ENCODE results near the gene NTN5. TPM values are rescaled to one million over a fixed set of nuclear protein-coding genes. Genes with fewer than 3 reads are reported as not detected.
A peak's percentile ranks its signal among the peaks of the same experiment; 100 is the strongest.

The NTN5 gene
- total RNA-seq, 1 donor from 2014 or later = 0.11 TPM

DNA sequence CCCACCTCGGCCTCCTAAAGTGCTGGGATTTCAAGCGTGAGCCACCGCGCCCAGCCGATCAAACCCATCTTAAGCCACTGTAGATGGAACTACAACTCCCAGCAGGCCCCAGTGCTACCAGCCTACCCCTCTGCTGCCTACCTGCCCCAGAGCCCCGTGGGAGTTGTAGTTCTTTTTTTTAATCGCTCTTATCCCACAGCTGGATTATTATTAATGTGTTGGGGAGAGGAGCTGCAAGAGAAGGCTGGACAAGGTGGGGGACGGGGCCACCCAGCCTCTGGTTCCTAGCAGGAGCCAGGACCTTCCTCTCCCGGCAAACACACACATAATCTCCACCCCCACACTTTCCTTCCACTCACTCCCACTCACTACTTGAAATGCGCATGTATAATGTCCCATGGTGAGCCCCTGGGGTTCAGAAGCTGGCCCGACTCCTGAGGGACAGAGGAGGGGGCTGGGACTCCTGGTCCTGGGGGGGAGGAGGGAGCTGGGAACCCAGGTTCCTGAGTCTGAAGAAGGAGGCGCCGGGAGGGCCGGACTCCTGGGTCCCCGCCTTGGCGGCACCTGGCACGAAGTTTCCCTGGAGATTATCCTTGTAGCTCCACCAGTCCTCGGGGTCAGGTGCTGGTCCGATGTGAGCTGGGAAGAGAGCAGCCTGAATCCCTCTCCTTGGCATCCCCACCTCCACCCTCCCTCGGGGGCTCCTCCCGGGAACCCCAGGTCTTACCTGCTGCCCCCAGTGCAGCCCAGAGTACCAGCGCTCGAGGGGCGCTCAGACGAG lies 27.8 kb downstream of the NTN5 start:
- Histone ChIP-seq H3K27me3 (ENCODE audit: insufficient read depth, low read length) (no peaks in the 10 kb centered on the region), H3K79me2 (ENCODE audit: insufficient read depth, low read length) (no peaks in the 10 kb centered on the region), H3K27ac (ENCODE audit: low read depth, low read length) (no peak overlapping the region), H3K4me2 (ENCODE audit: low read length) (peak overlapping the region; percentile 98), H4K20me1 (ENCODE audit: insufficient read depth, low read length) (no peaks in the 10 kb centered on the region), H3K9ac (ENCODE audit: low read length) (no peak overlapping the region), H3K4me1 (ENCODE audit: insufficient read depth, low read length) (peaks cover 19% of the 10 kb centered on the region), H3K9me3 (ENCODE audit: insufficient read depth, low read depth, low read length) (no peaks in the 10 kb centered on the region), H3K4me3 (ENCODE audit: insufficient read depth, low read depth, low read length) (peak overlapping the region; percentile 32), H3K36me3 (ENCODE audit: insufficient read depth, low read length) (no peaks in the 10 kb centered on the region), H2AFZ (ENCODE audit: low read depth, low read length) (peak overlapping the region; percentile 86)
- DNase-seq (ENCODE audit: low read depth) (no peak), FAIRE-seq (no peak)
- Mint-ChIP-seq H3K36me3 (ENCODE audit: low read depth, unreplicated experiment) (peaks cover 2% of the 10 kb centered on the region), H3K9me3 (ENCODE audit: unreplicated experiment) (no peaks in the 10 kb centered on the region), H3K4me1 (ENCODE audit: low read depth, unreplicated experiment) (peaks cover 4% of the 10 kb centered on the region), H3K27me3 (ENCODE audit: low read depth, unreplicated experiment) (peaks cover 2% of the 10 kb centered on the region), H3K27ac (ENCODE audit: unreplicated experiment) (peak overlapping the region; percentile 42), H3K4me3 (ENCODE audit: unreplicated experiment) (peak overlapping the region; percentile 85)
- no peak for TF ChIP-seq EZH2 (IDR thresholded peaks at IDR 0.05; ENCODE audit: insufficient read depth, low read length)
- TF ChIP-seq, protein P1, sequence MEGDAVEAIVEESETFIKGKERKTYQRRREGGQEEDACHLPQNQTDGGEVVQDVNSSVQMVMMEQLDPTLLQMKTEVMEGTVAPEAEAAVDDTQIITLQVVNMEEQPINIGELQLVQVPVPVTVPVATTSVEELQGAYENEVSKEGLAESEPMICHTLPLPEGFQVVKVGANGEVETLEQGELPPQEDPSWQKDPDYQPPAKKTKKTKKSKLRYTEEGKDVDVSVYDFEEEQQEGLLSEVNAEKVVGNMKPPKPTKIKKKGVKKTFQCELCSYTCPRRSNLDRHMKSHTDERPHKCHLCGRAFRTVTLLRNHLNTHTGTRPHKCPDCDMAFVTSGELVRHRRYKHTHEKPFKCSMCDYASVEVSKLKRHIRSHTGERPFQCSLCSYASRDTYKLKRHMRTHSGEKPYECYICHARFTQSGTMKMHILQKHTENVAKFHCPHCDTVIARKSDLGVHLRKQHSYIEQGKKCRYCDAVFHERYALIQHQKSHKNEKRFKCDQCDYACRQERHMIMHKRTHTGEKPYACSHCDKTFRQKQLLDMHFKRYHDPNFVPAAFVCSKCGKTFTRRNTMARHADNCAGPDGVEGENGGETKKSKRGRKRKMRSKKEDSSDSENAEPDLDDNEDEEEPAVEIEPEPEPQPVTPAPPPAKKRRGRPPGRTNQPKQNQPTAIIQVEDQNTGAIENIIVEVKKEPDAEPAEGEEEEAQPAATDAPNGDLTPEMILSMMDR (IDR thresholded peaks at IDR 0.05; ENCODE audit: insufficient read depth, low read depth, low read length) = no peak

DNA sequence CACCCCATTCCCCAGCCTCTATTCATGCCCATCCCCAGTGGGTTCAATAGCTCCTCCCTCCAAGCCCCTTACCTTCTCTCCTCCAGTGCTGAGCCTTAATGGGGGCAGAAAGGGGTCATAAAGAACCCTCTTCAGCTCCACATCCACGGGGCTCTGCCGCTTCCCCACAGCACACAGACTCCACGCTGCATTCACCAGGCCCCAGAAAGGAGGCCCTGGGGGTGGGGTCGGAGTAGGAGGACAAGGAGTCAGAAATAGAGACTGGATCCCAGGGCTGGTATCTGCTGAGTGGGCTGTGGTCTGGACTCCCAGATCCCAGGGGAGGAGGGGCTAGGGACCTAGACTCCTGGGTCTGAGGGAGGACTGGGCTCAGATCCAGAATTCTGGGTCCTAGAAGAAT lies 28.5 kb downstream of the NTN5 start:
- no peak overlapping the region for H3K4me3 ChIP-seq (ENCODE audit: insufficient read depth, low read depth, low read length)
- H3K9me3 Mint-ChIP-seq (ENCODE audit: unreplicated experiment) = no peaks in the 10 kb centered on the region
- TF ChIP-seq, protein P1 (IDR thresholded peaks at IDR 0.05; ENCODE audit: insufficient read depth, low read depth, low read length) = no peak
- no peak for TF ChIP-seq EZH2 (IDR thresholded peaks at IDR 0.05; ENCODE audit: insufficient read depth, low read length)
- no peak for FAIRE-seq
- H2AFZ ChIP-seq (ENCODE audit: low read depth, low read length) = no peak overlapping the region
- no peak for DNase-seq (ENCODE audit: low read depth)
- H3K36me3 ChIP-seq (ENCODE audit: insufficient read depth, low read length) = no peaks in the 10 kb centered on the region
- H3K4me2 ChIP-seq (ENCODE audit: low read length) = peak overlapping the region; percentile 98
- H4K20me1 ChIP-seq (ENCODE audit: insufficient read depth, low read length) = no peaks in the 10 kb centered on the region
- H3K27ac Mint-ChIP-seq (ENCODE audit: unreplicated experiment) = peak overlapping the region; percentile 47
- peaks cover 15% of the 10 kb centered on the region for H3K4me1 ChIP-seq (ENCODE audit: insufficient read depth, low read length)
- peaks cover 4% of the 10 kb centered on the region for H3K4me1 Mint-ChIP-seq (ENCODE audit: low read depth, unreplicated experiment)
- peak overlapping the region; percentile 78 for H3K4me3 Mint-ChIP-seq (ENCODE audit: unreplicated experiment)
- peaks cover 4% of the 10 kb centered on the region for H3K27me3 Mint-ChIP-seq (ENCODE audit: low read depth, unreplicated experiment)
- H3K36me3 Mint-ChIP-seq (ENCODE audit: low read depth, unreplicated experiment) = peaks cover 2% of the 10 kb centered on the region
- no peaks in the 10 kb centered on the region for H3K27me3 ChIP-seq (ENCODE audit: insufficient read depth, low read length)
- no peak overlapping the region for H3K27ac ChIP-seq (ENCODE audit: low read depth, low read length)
- no peaks in the 10 kb centered on the region for H3K79me2 ChIP-seq (ENCODE audit: insufficient read depth, low read length)
- H3K9me3 ChIP-seq (ENCODE audit: insufficient read depth, low read depth, low read length) = no peaks in the 10 kb centered on the region
- H3K9ac ChIP-seq (ENCODE audit: low read length) = no peak overlapping the region

DNA sequence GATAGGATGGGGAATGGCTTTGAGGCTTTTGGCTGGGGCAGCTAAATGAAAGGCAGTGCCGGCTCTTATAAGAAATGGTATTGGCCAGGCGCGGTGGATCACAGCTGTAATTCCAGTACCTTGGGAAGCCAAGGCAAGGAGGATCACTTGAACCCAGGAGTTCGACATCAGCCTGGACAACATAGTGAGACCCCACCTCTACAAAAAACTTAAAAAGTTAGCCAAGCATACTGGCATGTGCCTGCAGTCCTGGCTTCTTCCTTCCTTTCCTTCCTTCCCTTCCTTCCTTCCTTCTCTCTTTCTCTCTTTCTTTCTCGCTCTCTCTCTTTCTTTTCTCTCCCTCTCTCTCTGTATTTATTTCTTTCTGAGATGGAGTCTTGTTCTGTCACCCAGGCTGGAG lies 30.0 kb downstream of the NTN5 start:
- Histone ChIP-seq H3K9ac (ENCODE audit: low read length) (no peak overlapping the region), H3K4me2 (ENCODE audit: low read length) (no peak overlapping the region), H3K9me3 (ENCODE audit: insufficient read depth, low read depth, low read length) (no peaks in the 10 kb centered on the region), H2AFZ (ENCODE audit: low read depth, low read length) (no peak overlapping the region), H3K79me2 (ENCODE audit: insufficient read depth, low read length) (no peaks in the 10 kb centered on the region), H3K36me3 (ENCODE audit: insufficient read depth, low read length) (no peaks in the 10 kb centered on the region), H3K27me3 (ENCODE audit: insufficient read depth, low read length) (no peaks in the 10 kb centered on the region), H4K20me1 (ENCODE audit: insufficient read depth, low read length) (no peaks in the 10 kb centered on the region), H3K27ac (ENCODE audit: low read depth, low read length) (no peak overlapping the region), H3K4me1 (ENCODE audit: insufficient read depth, low read length) (peaks cover 19% of the 10 kb centered on the region), H3K4me3 (ENCODE audit: insufficient read depth, low read depth, low read length) (no peak overlapping the region)
- H3K9me3 Mint-ChIP-seq (ENCODE audit: unreplicated experiment) = no peaks in the 10 kb centered on the region
- H3K27me3 Mint-ChIP-seq (ENCODE audit: low read depth, unreplicated experiment) = peaks cover 4% of the 10 kb centered on the region
- no peak for TF ChIP-seq EZH2 (IDR thresholded peaks at IDR 0.05; ENCODE audit: insufficient read depth, low read length)
- TF ChIP-seq, protein P1 (IDR thresholded peaks at IDR 0.05; ENCODE audit: insufficient read depth, low read depth, low read length) = no peak
- peaks cover 7% of the 10 kb centered on the region for H3K4me1 Mint-ChIP-seq (ENCODE audit: low read depth, unreplicated experiment)
- DNase-seq (ENCODE audit: low read depth) (no peak), FAIRE-seq (no peak)
- H3K4me3 Mint-ChIP-seq (ENCODE audit: unreplicated experiment) = no peak overlapping the region
- H3K27ac Mint-ChIP-seq (ENCODE audit: unreplicated experiment) = no peak overlapping the region
- H3K36me3 Mint-ChIP-seq (ENCODE audit: low read depth, unreplicated experiment) = peaks cover 2% of the 10 kb centered on the region
